Panc1 (cell line): ENCODE measurements around the gene DENND1B. TPM values are rescaled to one million over a fixed set of nuclear protein-coding genes. Genes with fewer than 3 reads are reported as not detected.

Experiments used
- ATAC-seq: fragments of 200-7000 bp; cut with Tn5 transposase; 2 replicates; pipeline ENCODE4 v1.9.1; 2020; ENCODE audit warnings: mild to moderate bottlenecking, moderate library complexity
- BruUV-seq: library from RNA; stranded (reverse); fragments of 400-500 nt; replicated peaks from 2 replicates; lab custom pipeline; 2021; lab: Mats Ljungman, UMichigan
- CTCF ChIA-PET: fragments of 300-600 bp; sonication (Branson Sonifier 250); formaldehyde crosslinking; loops from one replicate; lab custom pipeline; 2022; ENCODE audit warnings: antibody characterized with exemption; lab: Charles Lee
- POLR2A ChIA-PET: fragments of 300-600 bp; sonication (Branson Sonifier 250); formaldehyde crosslinking; loops from one replicate; lab custom pipeline; 2022; ENCODE audit warnings: antibody characterized with exemption; lab: Charles Lee
- DNase-seq: peaks from one replicate; pipeline ENCODE4 v3.0.0-alpha.2; 2010; ENCODE audit warnings: low read depth, low spot score
- H3K27ac ChIP-seq: 2 replicates; pipeline ENCODE4 v1.5.1; 2011; ENCODE audit warnings: mild to moderate bottlenecking, low read length, inconsistent platforms
- H3K27me3 ChIP-seq: fragments of 200-500 bp; sonication (Bioruptor generic); 2 replicates; pipeline ENCODE4 v1.6.0; 2014; ENCODE audit warnings: low read length, inconsistent platforms; ENCODE audit not compliant: control insufficient read depth, insufficient read depth
- H3K36me3 ChIP-seq: fragments of 200-500 bp; sonication (Bioruptor generic); 2 replicates; pipeline ENCODE4 v1.5.1; 2014; ENCODE audit warnings: inconsistent platforms, mild to moderate bottlenecking, low read length, moderate library complexity; ENCODE audit not compliant: control insufficient read depth, insufficient read depth
- H3K4me1 ChIP-seq: 2 replicates; pipeline ENCODE4 v1.5.1; 2011; ENCODE audit warnings: inconsistent platforms, mild to moderate bottlenecking, low read length, moderate library complexity; ENCODE audit not compliant: control insufficient read depth, insufficient read depth
- H3K4me3 ChIP-seq, 2 experiments: 2 replicates each; pipeline ENCODE4 v1.5.1; 2011 to 2012; ENCODE audit warnings: low read depth in 2 of 2, low read length in 2 of 2, mild to moderate bottlenecking in 2 of 2, inconsistent platforms in 1 of 2, moderate library complexity in 1 of 2
- H3K9me3 ChIP-seq: fragments of 200-500 bp; sonication (Bioruptor generic); 2 replicates; pipeline ENCODE4 v1.5.1; 2014; ENCODE audit warnings: low read depth, mild to moderate bottlenecking, inconsistent platforms, low read length, moderate library complexity; ENCODE audit not compliant: control insufficient read depth, insufficient read depth
- POLR2AphosphoS5 ChIP-seq: IDR thresholded peaks from 2 replicates; pipeline ENCODE4 v1.6.1; 2012; ENCODE audit warnings: mild to moderate bottlenecking, low read depth, low read length, moderate library complexity
- SIN3A ChIP-seq: IDR thresholded peaks from 2 replicates; pipeline ENCODE4 v1.6.1; 2012; ENCODE audit warnings: low read depth, mild to moderate bottlenecking, low read length, moderate library complexity, borderline replicate concordance; ENCODE audit not compliant: insufficient read depth
- TCF7L2 ChIP-seq: IDR thresholded peaks from 2 replicates; pipeline ENCODE4 v1.6.1; 2011; ENCODE audit warnings: mild to moderate bottlenecking, low read depth, low read length, inconsistent platforms
- in situ Hi-C: cut with HindIII; loops from 2 replicates; pipeline ENCODE4 v1.10.0; 2016; ENCODE audit warnings: low sequenced_read_pairs, low pct_unique_long_range_greater_than_20kb
- intact Hi-C: fragments of 100-400 bp; cut with micrococcal nuclease; formaldehyde crosslinking; loops from one replicate; pipeline ENCODE4 v1.10.0; 2022; ENCODE audit not compliant: unreplicated experiment
- total RNA-seq: library from RNA; stranded (reverse); gene quantifications from one replicate; pipeline ENCODE4 v1.2.1, GENCODE V29; 2021; ENCODE audit not compliant: unreplicated experiment
- TF ChIP-seq, protein P1 (sequence below), 2 experiments: IDR thresholded peaks; 2 replicates each; pipeline ENCODE4 v1.6.1; 2011 to 2012; ENCODE audit warnings: low read depth in 2 of 2, control low read depth in 1 of 2, low read length in 1 of 2, mild to moderate bottlenecking in 1 of 2, moderate library complexity in 1 of 2; ENCODE audit not compliant: insufficient read depth in 1 of 2
- TF ChIP-seq, protein P2 (sequence below): fragments of 450-650 bp; IDR thresholded peaks from 2 replicates; pipeline ENCODE4 v1.5.1; 2017; ENCODE audit warnings: mild to moderate bottlenecking

The DENND1B gene
- total RNA-seq, 1 experiment from 2014 or later: 7.7 TPM

DNA sequence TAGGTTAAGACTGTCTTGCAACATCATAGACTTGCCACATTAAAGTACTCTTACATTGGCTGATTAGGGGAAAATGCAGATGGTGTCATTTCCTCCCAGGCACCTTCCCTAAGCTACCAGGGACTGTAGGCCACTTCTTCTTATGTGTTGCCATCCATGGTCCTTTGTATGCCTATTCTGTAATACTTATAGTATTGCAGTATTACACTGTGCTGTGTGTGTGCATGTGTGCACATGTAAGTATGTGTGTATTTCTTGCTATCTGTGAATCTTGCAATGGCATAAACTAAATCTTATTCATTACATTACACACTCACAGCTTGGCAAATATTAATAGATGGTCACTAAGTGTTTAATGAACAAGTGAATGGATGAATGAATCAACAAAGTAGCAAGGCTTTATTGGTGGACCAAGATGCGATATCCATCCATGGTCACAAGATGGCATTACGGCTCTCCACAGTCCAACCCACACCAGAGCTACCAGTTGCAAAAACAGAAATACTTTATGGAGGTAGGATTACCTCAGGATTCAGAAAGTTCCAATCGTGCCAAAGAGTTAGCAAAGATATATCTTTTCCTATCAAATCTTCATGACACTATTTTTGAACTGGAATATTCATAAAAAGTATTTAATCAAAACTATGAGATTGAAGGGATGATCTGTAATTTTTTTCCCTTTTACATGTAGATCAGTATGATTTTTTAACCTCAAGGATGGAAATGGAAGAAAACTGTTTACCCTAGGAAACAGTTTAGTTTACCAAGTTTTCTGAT is 160.2 kb downstream of the DENND1B start:
- in situ Hi-C loops: no loop called here
- 0 out of 2 replicates have a peak, but pooled peaks cover 4% of the 10 kb centered on the region for H3K4me1 ChIP-seq
- POLR2A ChIA-PET: no interaction called here

DNA sequence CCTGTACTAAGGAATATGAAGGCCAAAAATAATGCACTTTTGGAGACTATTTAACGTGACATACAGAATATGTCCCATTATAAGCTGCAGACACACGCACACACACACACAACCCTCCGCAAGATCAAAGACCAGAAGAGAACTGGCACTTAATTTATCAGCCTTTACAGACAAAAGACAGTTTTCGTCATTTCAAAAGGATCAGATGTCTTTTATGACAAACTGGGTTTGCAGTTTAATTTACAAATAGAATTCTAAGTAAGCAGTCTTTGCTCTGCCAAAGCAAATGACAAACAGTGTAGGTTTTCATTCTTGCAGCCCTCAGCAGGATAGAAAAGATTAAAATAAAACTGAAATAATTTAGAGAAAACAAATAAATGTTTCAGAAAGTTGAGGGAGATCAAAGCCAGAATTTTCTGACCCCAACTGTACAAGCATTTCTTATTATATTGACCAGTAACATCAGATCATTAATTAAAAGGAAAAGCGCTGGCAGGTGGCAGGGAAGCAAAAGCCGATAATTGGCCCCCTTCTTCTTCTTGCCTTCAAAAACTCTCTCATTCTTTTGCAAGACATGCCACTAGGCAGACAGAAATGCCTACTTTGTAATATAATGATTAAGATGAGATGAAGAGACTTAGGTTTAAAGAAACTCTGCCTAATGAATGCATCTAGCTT is 169.0 kb downstream of the DENND1B start:
- Histone ChIP-seq H3K4me1 (no peaks in the 10 kb centered on the region), H3K27ac (no peak overlapping the region), H3K36me3 (no peaks in the 10 kb centered on the region; the same call in 1 of the 2 replicates), H3K4me3 (no peak overlapping the region), H3K9me3 (no peaks in the 10 kb centered on the region), H3K27me3 (no peaks in the 10 kb centered on the region)
- ChIA-PET CTCF (no interaction called here), POLR2A (no interaction called here)
- no peak for ATAC-seq
- in situ Hi-C loops (no loop called here), intact Hi-C loops (no loop called here)
- TF ChIP-seq POLR2AphosphoS5: no peak
- TF ChIP-seq TCF7L2: no peak
- TF ChIP-seq SIN3A: no peak
- TF ChIP-seq, protein P1, sequence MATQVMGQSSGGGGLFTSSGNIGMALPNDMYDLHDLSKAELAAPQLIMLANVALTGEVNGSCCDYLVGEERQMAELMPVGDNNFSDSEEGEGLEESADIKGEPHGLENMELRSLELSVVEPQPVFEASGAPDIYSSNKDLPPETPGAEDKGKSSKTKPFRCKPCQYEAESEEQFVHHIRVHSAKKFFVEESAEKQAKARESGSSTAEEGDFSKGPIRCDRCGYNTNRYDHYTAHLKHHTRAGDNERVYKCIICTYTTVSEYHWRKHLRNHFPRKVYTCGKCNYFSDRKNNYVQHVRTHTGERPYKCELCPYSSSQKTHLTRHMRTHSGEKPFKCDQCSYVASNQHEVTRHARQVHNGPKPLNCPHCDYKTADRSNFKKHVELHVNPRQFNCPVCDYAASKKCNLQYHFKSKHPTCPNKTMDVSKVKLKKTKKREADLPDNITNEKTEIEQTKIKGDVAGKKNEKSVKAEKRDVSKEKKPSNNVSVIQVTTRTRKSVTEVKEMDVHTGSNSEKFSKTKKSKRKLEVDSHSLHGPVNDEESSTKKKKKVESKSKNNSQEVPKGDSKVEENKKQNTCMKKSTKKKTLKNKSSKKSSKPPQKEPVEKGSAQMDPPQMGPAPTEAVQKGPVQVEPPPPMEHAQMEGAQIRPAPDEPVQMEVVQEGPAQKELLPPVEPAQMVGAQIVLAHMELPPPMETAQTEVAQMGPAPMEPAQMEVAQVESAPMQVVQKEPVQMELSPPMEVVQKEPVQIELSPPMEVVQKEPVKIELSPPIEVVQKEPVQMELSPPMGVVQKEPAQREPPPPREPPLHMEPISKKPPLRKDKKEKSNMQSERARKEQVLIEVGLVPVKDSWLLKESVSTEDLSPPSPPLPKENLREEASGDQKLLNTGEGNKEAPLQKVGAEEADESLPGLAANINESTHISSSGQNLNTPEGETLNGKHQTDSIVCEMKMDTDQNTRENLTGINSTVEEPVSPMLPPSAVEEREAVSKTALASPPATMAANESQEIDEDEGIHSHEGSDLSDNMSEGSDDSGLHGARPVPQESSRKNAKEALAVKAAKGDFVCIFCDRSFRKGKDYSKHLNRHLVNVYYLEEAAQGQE (IDR thresholded peaks at IDR 0.05; ENCODE audit: insufficient read depth in 1 of 2, low read depth in 2 of 2, low read length in 1 of 2): no peak
- TF ChIP-seq, protein P2, sequence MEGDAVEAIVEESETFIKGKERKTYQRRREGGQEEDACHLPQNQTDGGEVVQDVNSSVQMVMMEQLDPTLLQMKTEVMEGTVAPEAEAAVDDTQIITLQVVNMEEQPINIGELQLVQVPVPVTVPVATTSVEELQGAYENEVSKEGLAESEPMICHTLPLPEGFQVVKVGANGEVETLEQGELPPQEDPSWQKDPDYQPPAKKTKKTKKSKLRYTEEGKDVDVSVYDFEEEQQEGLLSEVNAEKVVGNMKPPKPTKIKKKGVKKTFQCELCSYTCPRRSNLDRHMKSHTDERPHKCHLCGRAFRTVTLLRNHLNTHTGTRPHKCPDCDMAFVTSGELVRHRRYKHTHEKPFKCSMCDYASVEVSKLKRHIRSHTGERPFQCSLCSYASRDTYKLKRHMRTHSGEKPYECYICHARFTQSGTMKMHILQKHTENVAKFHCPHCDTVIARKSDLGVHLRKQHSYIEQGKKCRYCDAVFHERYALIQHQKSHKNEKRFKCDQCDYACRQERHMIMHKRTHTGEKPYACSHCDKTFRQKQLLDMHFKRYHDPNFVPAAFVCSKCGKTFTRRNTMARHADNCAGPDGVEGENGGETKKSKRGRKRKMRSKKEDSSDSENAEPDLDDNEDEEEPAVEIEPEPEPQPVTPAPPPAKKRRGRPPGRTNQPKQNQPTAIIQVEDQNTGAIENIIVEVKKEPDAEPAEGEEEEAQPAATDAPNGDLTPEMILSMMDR: no peak
- BruUV-seq: no TSS peak
- DNase-seq: no peak

More for the DNA sequence above, 160.2 kb downstream of the DENND1B start:
- no peak for TF ChIP-seq SIN3A
- no peak for TF ChIP-seq TCF7L2
- TF ChIP-seq, protein P2: peak; percentile 80
- CTCF ChIA-PET: interaction anchor here (0.6 to 1.5 kb wide), 6 partner anchors 254 to 1071 kb away, joined by 3 to 7 read pairs (median 3); no protein-coding TSS in a partner anchor
- Histone ChIP-seq H3K4me3 (no peak overlapping the region), H3K36me3 (no peaks in the 10 kb centered on the region; the same call in 1 of the 2 replicates), H3K27ac (no peak overlapping the region), H3K9me3 (no peaks in the 10 kb centered on the region), H3K27me3 (no peaks in the 10 kb centered on the region)
- DNase-seq: no peak
- peak; percentile 95 for ATAC-seq
- intact Hi-C loops: loop anchor here (2.0 to 10.0 kb wide), 5 partner anchors 254 to 1080 kb away; partner anchors contain the start of gene NEK7
- no TSS peak for BruUV-seq
